Dendritic cell treated with granulocyte-macrophage colony-stimulating factor and Interleukin-4, amounts not matched to agents 40 ng/mL and 50 ng/mL, for 4 days (primary cell): ENCODE data around the gene IL27RA.

Experiments
- H3K27ac Mint-ChIP-seq: one replicate; pipeline ENCODE4 v1.8.0; 2022; ENCODE audit warnings: mild to moderate bottlenecking, mixed read lengths
- H3K27me3 Mint-ChIP-seq: one replicate; pipeline ENCODE4 v1.8.0; 2022; ENCODE audit warnings: mild to moderate bottlenecking, mixed read lengths
- H3K36me3 Mint-ChIP-seq: one replicate; pipeline ENCODE4 v1.8.0; 2022; ENCODE audit warnings: low read depth, mixed read lengths
- H3K4me1 Mint-ChIP-seq: one replicate; pipeline ENCODE4 v1.8.0; 2022; ENCODE audit warnings: low read depth, mixed read lengths
- H3K4me3 Mint-ChIP-seq: one replicate; pipeline ENCODE4 v1.8.0; 2022; ENCODE audit warnings: mild to moderate bottlenecking, moderate library complexity, mixed read lengths
- H3K9me3 Mint-ChIP-seq: one replicate; pipeline ENCODE4 v1.8.0; 2022; ENCODE audit warnings: mixed read lengths
- intact Hi-C: fragments of 100-400 bp; cut with micrococcal nuclease; formaldehyde crosslinking; loops from one replicate; pipeline ENCODE4 v1.15.0; 2022

The IL27RA gene

DNA sequence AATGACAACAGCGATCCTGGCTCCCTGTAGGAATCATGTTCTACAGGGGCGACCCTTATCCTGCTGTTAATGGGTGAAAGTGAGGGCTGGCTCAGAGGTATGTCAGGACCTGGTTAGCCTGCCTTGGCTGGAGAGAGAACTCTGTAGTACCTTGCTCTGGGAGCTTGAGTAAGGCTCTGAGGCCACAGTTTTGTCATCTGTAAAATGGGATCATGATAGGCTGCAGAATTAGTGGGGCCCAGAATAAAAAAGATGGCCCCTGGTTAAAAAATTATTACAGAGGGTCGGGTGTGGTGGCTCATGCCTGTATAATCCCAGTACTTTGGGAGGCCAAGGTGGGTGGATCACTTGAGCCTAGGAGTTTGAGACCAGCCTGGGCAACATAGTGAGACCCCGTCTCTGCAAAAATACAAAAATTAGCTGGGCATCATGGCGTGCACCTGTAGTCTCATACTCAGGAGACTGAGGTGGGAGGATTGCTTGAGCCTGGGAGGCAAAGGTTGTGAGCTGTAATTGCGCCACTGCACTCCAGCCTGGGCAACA lies 69.5 kb downstream of the IL27RA start:
- H3K4me3 Mint-ChIP-seq, result no peak overlapping the region
- peaks cover 95% of the 10 kb centered on the region for H3K36me3 Mint-ChIP-seq
- H3K9me3 Mint-ChIP-seq, result no peaks in the 10 kb centered on the region
- no peaks in the 10 kb centered on the region for H3K4me1 Mint-ChIP-seq
- intact Hi-C loops, result no loop called here
- H3K27me3 Mint-ChIP-seq, result no peaks in the 10 kb centered on the region
- H3K27ac Mint-ChIP-seq, result no peak overlapping the region

- peaks cover 95% of the 10 kb centered on the region for H3K36me3 Mint-ChIP-seq
- no peak overlapping the region for H3K27ac Mint-ChIP-seq
- no peaks in the 10 kb centered on the region for H3K27me3 Mint-ChIP-seq
- no peaks in the 10 kb centered on the region for H3K9me3 Mint-ChIP-seq
- no peak overlapping the region for H3K4me3 Mint-ChIP-seq
- intact Hi-C loops, result no loop called here
- H3K4me1 Mint-ChIP-seq, result no peaks in the 10 kb centered on the region
Observed at GRCh38 chr19:14102102-14102696, 70.6 kb downstream of the IL27RA start.

- Mint-ChIP-seq H3K27me3 (no peaks in the 10 kb centered on the region), H3K4me3 (no peak overlapping the region), H3K4me1 (no peaks in the 10 kb centered on the region), H3K36me3 (peaks cover 95% of the 10 kb centered on the region), H3K9me3 (no peaks in the 10 kb centered on the region), H3K27ac (no peak overlapping the region)
- intact Hi-C loops, result no loop called here
Observed at GRCh38 chr19:14102756-14103155, 71.2 kb downstream of the IL27RA start.
